GM23338 (cell line): ENCODE data around the gene YLPM1. TPM values are rescaled to one million over a fixed set of nuclear protein-coding genes. Genes with fewer than 3 reads are reported as not detected.

Source experiments
- ATAC-seq: fragments of 200-7000 bp; cut with Tn5 transposase; 3 replicates; pipeline ENCODE4 v1.9.1; 2020
- DNase-seq: peaks from one replicate; pipeline ENCODE4 v3.0.0-alpha.2; 2015; ENCODE audit warnings: low spot score
- H2AFZ ChIP-seq: fragments of 200-600 bp; sonication (generic); 2 replicates; pipeline ENCODE4 v1.8.0; 2016; ENCODE audit warnings: antibody characterized with exemption, mild to moderate bottlenecking, moderate library complexity
- H3F3A ChIP-seq: fragments of 200-600 bp; sonication (generic); replicated peaks from 2 replicates; pipeline ENCODE4 v1.8.0; 2017; ENCODE audit warnings: antibody characterized with exemption, mixed run types, low read depth
- H3K27ac ChIP-seq: fragments of 200-600 bp; sonication (generic); 2 replicates; pipeline ENCODE4 v1.6.1; 2016; ENCODE audit warnings: low read depth
- H3K27me3 ChIP-seq: fragments of 200-600 bp; sonication (generic); 2 replicates; pipeline ENCODE4 v1.8.0; 2016; ENCODE audit warnings: mild to moderate bottlenecking, mixed run types, moderate library complexity; ENCODE audit not compliant: insufficient read depth
- H3K36me3 ChIP-seq: fragments of 200-600 bp; sonication (generic); 2 replicates; pipeline ENCODE4 v1.8.0; 2016; ENCODE audit warnings: mild to moderate bottlenecking; ENCODE audit not compliant: insufficient read depth
- H3K4me1 ChIP-seq: fragments of 200-600 bp; sonication (generic); 2 replicates; pipeline ENCODE4 v1.8.0; 2016; ENCODE audit warnings: mild to moderate bottlenecking, moderate library complexity; ENCODE audit not compliant: insufficient read depth
- H3K4me2 ChIP-seq: fragments of 200-600 bp; sonication (generic); 2 replicates; pipeline ENCODE4 v1.7.1; 2017; ENCODE audit warnings: mixed run types
- H3K4me3 ChIP-seq: fragments of 200-600 bp; sonication (generic); 2 replicates; pipeline ENCODE4 v1.6.1; 2016; ENCODE audit warnings: mixed run types
- H3K79me2 ChIP-seq: fragments of 200-600 bp; sonication (generic); replicated peaks from 2 replicates; pipeline ENCODE4 v1.8.0; 2017; ENCODE audit warnings: mild to moderate bottlenecking; ENCODE audit not compliant: insufficient read depth
- H3K9me2 ChIP-seq: fragments of 200-600 bp; sonication (generic); 2 replicates; pipeline ENCODE4 v1.8.0; 2017; ENCODE audit not compliant: insufficient read depth
- H4K20me1 ChIP-seq: fragments of 200-600 bp; sonication (generic); replicated peaks from 2 replicates; pipeline ENCODE4 v1.8.0; 2017; ENCODE audit warnings: mild to moderate bottlenecking; ENCODE audit not compliant: insufficient read depth
- H3K27ac Mint-ChIP-seq: 2 replicates; pipeline ENCODE4 v1.8.0; 2020; ENCODE audit warnings: inconsistent platforms, mild to moderate bottlenecking, moderate library complexity, mixed read lengths
- H3K27me3 Mint-ChIP-seq: 3 replicates; pipeline ENCODE4 v1.8.0; 2022; ENCODE audit warnings: low read depth, mild to moderate bottlenecking, moderate library complexity, mixed read lengths, inconsistent platforms; ENCODE audit not compliant: insufficient read depth, poor library complexity
- H3K36me3 Mint-ChIP-seq: 3 replicates; pipeline ENCODE4 v1.8.0; 2021; ENCODE audit warnings: low read depth, mild to moderate bottlenecking, inconsistent platforms, moderate library complexity, mixed read lengths
- H3K4me1 Mint-ChIP-seq: 3 replicates; pipeline ENCODE4 v1.8.0; 2020; ENCODE audit warnings: mild to moderate bottlenecking, inconsistent platforms, mixed read lengths
- H3K4me3 Mint-ChIP-seq: 3 replicates; pipeline ENCODE4 v1.8.0; 2021; ENCODE audit warnings: moderate library complexity, mild to moderate bottlenecking, inconsistent platforms, mixed read lengths
- H3K9me3 Mint-ChIP-seq: 3 replicates; pipeline ENCODE4 v1.8.0; 2020; ENCODE audit warnings: moderate library complexity, mild to moderate bottlenecking, inconsistent platforms, mixed read lengths
- ETS1 ChIP-seq: IDR thresholded peaks from 2 replicates; pipeline ENCODE4 v1.6.1; 2016; ENCODE audit warnings: antibody characterized with exemption
- EZH2 ChIP-seq: fragments of 200-600 bp; sonication (generic); IDR thresholded peaks from one replicate; pipeline ENCODE4 v1.8.0; 2017; ENCODE audit warnings: antibody characterized with exemption, mild to moderate bottlenecking, low read depth; ENCODE audit not compliant: unreplicated experiment
- NANOG ChIP-seq: IDR thresholded peaks from 2 replicates; pipeline ENCODE4 v1.6.1; 2016; ENCODE audit warnings: antibody characterized with exemption, borderline replicate concordance
- STAT1 ChIP-seq: IDR thresholded peaks from one replicate; pipeline ENCODE4 v1.6.1; 2016; ENCODE audit warnings: antibody characterized with exemption; ENCODE audit not compliant: unreplicated experiment
- ZNF114 ChIP-seq: fragments of 250-450 bp; sonication (Bioruptor Pico); IDR thresholded peaks from 2 replicates; pipeline ENCODE4 v1.5.0; 2020; ENCODE audit warnings: mild to moderate bottlenecking, moderate library complexity
- ZNF462 ChIP-seq: fragments of 250-450 bp; sonication (Bioruptor Pico); IDR thresholded peaks from 2 replicates; pipeline ENCODE4 v1.5.0; 2020; ENCODE audit warnings: mild to moderate bottlenecking, moderate library complexity
- polyA plus RNA-seq: library from polyadenylated mRNA; unstranded; fragments of >200 nt; fragmentation: Nextera tagmentation; extraction: Ambion mirVana; gene quantifications from 2 replicates; pipeline ENCODE4 v1.2.1, GENCODE V29; 2016
- total RNA-seq: library from RNA; depleted of rRNA; stranded (reverse); fragments of >200 nt; shearing (Covaris generic); gene quantifications from 2 replicates; pipeline ENCODE4 v1.2.3, GENCODE V29; 2014

Gene YLPM1
- total and polyA plus RNA-seq, 2 experiments from 2014 or later, result 39.2 to 58.4 TPM

- no peak for TF ChIP-seq ETS1
- TF ChIP-seq ZNF114, result no peak
- TF ChIP-seq EZH2, result no peak
- TF ChIP-seq ZNF462 (CRISPR knock-in tag), result no peak
- no peak for TF ChIP-seq NANOG
- TF ChIP-seq STAT1, result no peak
Observed at GRCh38 chr14:74735125-74735524, 28.0 kb upstream of the YLPM1 start (continued).

GRCh38 chr14:74737753-74738325 lies 25.3 kb upstream of the YLPM1 start:
- no peaks in the 10 kb centered on the region for H3K9me2 ChIP-seq
- Mint-ChIP-seq H3K4me3 (no peak overlapping the region), H3K27ac (no peak overlapping the region), H3K9me3 (no peaks in the 10 kb centered on the region), H3K36me3 (peaks cover 32% of the 10 kb centered on the region), H3K27me3 (peaks cover 4% of the 10 kb centered on the region), H3K4me1 (no peaks in the 10 kb centered on the region)
- H3K4me3 ChIP-seq, result no peak overlapping the region
- H3K27me3 ChIP-seq, result no peaks in the 10 kb centered on the region
- no peak overlapping the region for H3K27ac ChIP-seq
- H3K4me1 ChIP-seq, result no peaks in the 10 kb centered on the region
- no peak overlapping the region for H3K4me2 ChIP-seq
- no peak for DNase-seq
- no peak for ATAC-seq
- 0 out of 2 replicates have a peak, but pooled peaks cover 3% of the 10 kb centered on the region for H4K20me1 ChIP-seq
- H3K36me3 ChIP-seq, result peaks cover 8% of the 10 kb centered on the region; the same call in 1 of the 2 replicates
- H2AFZ ChIP-seq, result no peak overlapping the region
- H3K79me2 ChIP-seq, result no peaks in the 10 kb centered on the region
- no peaks in the 10 kb centered on the region for H3F3A ChIP-seq
- no peak for TF ChIP-seq ZNF462 (CRISPR knock-in tag)
